GM15510 (cell line): Measurements from ENCODE around the gene TMEM11.

ENCODE experiments used
- POLR2A ChIP-seq: IDR thresholded peaks from 3 replicates; pipeline ENCODE4 v1.6.1; 2011; ENCODE audit warnings: borderline replicate concordance; ENCODE audit not compliant: insufficient read length; ENCODE audit errors: extremely low read depth

The TMEM11 gene

GRCh38 chr17:21247552-21248258 lies 33.7 kb upstream of the TMEM11 start:
- TF ChIP-seq POLR2A = no peak

GRCh38 chr17:21246698-21247097 lies 32.7 kb upstream of the TMEM11 start:
- TF ChIP-seq POLR2A = no peak

- TF ChIP-seq POLR2A = no peak
These were observed 31.7 kb upstream of the TMEM11 start for GRCh38 chr17:21245639-21246084.

GRCh38 chr17:21243516-21244303 lies 29.7 kb upstream of the TMEM11 start:
- no peak for TF ChIP-seq POLR2A

- no peak for TF ChIP-seq POLR2A
These were observed 29.0 kb upstream of the TMEM11 start for GRCh38 chr17:21242780-21243515.

GRCh38 chr17:21242026-21242697 lies 28.2 kb upstream of the TMEM11 start:
- no peak for TF ChIP-seq POLR2A

GRCh38 chr17:21241564-21241963 lies 27.6 kb upstream of the TMEM11 start:
- TF ChIP-seq POLR2A = no peak

GRCh38 chr17:21240369-21241055 lies 26.6 kb upstream of the TMEM11 start:
- no peak for TF ChIP-seq POLR2A

GRCh38 chr17:21239680-21240368 lies 25.9 kb upstream of the TMEM11 start:
- no peak for TF ChIP-seq POLR2A

- TF ChIP-seq POLR2A = no peak
These were observed 22.0 kb upstream of the TMEM11 start for GRCh38 chr17:21235921-21236320.

- TF ChIP-seq POLR2A = no peak
These were observed 19.8 kb upstream of the TMEM11 start for GRCh38 chr17:21233581-21234347.

GRCh38 chr17:21232033-21232749 lies 18.2 kb upstream of the TMEM11 start:
- no peak for TF ChIP-seq POLR2A

- no peak for TF ChIP-seq POLR2A
These were observed 17.6 kb upstream of the TMEM11 start for GRCh38 chr17:21231533-21231932.

- TF ChIP-seq POLR2A = no peak
These were observed 14.9 kb upstream of the TMEM11 start for GRCh38 chr17:21228845-21229244.
